Pancreas (tissue), 10 donors: ENCODE measurements around the gene NLGN2. TPM values are rescaled to one million over a fixed set of nuclear protein-coding genes. Genes with fewer than 3 reads are reported as not detected.

Experiments used
- ATAC-seq, 4 donors: fragments of 200-7000 bp; cut with Tn5 transposase; one replicate each; pipeline versions ENCODE4 v1.8.0 to v1.9.1; 2020; ENCODE audit warnings: mild to moderate bottlenecking in 4 of 4, moderate library complexity in 4 of 4
- DNase-seq, 6 donors: peaks; one replicate each; pipeline ENCODE4 v3.0.0-alpha.2; 2020
- FAIRE-seq: peaks from 2 replicates; lab custom pipeline; 2012; peaks lifted over from hg19 to GRCh38; lab: Jason Lieb, UNC
- H3K27ac ChIP-seq, 4 donors: fragments of 200-600 bp; sonication (generic); 1 replicate in 3 of 4; 2 replicates in 1 of 4; pipeline versions ENCODE4 v1.5.0 to v1.8.0; 2020
- H3K27me3 ChIP-seq, 4 donors: fragments of 200-600 bp; one replicate each; pipeline ENCODE4 v1.8.0; 2021
- H3K36me3 ChIP-seq, 3 donors: fragments of 200-600 bp; sonication (generic) in 1 of 3; one replicate each; pipeline versions ENCODE4 v1.5.0 to v1.8.0; 2020 to 2021
- H3K4me1 ChIP-seq, 3 donors: fragments of 200-600 bp; one replicate each; pipeline ENCODE4 v1.8.0; 2021
- H3K4me3 ChIP-seq, 4 donors: fragments of 200-600 bp; sonication (generic) in 2 of 4; one replicate each; pipeline versions ENCODE4 v1.5.0 to v1.8.0; 2020 to 2021
- H3K9me3 ChIP-seq, 4 donors: fragments of 200-600 bp; one replicate each; pipeline ENCODE4 v1.8.0; 2021
- CTCF ChIP-seq, 4 donors: fragments of 200-600 bp; sonication (generic) in 3 of 4; IDR thresholded peaks; one replicate each; pipeline versions ENCODE4 v1.5.0 to v1.8.0; 2021; ENCODE audit warnings: antibody characterized with exemption in 4 of 4
- WGBS, 2 donors: extraction: QIAGEN DNeasy Blood & Tissue Kit; methylation state at CpG; one replicate each; pipeline ENCODE4 v1.1.7; 2013; 5-methylcytosine and 5-hydroxymethylcytosine counted together
- intact Hi-C, 3 donors: fragments of 100-400 bp; cut with DNase I; formaldehyde crosslinking; loops; one replicate each; pipeline versions ENCODE4 v1.11.1 to v1.14.2; 2022
- polyA plus RNA-seq, 2 donors: library from polyadenylated mRNA; stranded (reverse); fragments of 200-250 nt; gene quantifications; one replicate each; pipeline ENCODE4 v1.2.3, GENCODE V29; 2013
- total RNA-seq, 6 donors: library from RNA; stranded (reverse); fragmentation: NEBNext Ultra II Directional in 4 of 6; extraction: Animal tissue kit (Norgen Biotek cat#: 25700) in 4 of 6; gene quantifications; one replicate each; pipeline versions ENCODE4 v1.2.1 to v1.2.4, GENCODE V29; 2021 to 2023
- donor health status: healthy with polysubstance abuse.
- donor health status: DM: no; HTN: no; CAD: no; lungs with moderate emphysema.
- donor health status: DM: no; HTN: no; CAD: no.
- donor health status: control.
- donor health status: control.
- donor health status: Bipolar disorder and iron deficiency.
- donor health status: DM: yes; HTN: yes; CAD: no.
- donor health status: DM: no; HTN: no; CAD: no.
- donor health status: DM: no; HTN: no; CAD: no.
- donor health status: DM: yes; HTN: yes; CAD: no.

The NLGN2 gene
- total and polyA plus RNA-seq, 8 donors, result 2.9 to 13.7 (median 5.4) TPM

- intact Hi-C loops, result no loop called here
- 90 to 96% methylated on average over 11 of the region's 11 CpGs for WGBS, 2 donors
- Histone ChIP-seq H3K4me1 (peaks cover 19 to 26% (median 23%) of the 10 kb centered on the region in 3 donors), H3K9me3 (no peaks in the 10 kb centered on the region), H3K27ac (no peak overlapping the region), H3K4me3 (no peak overlapping the region), H3K36me3 (peaks cover 0 to 13% (median 0%) of the 10 kb centered on the region in 3 donors), H3K27me3 (no peaks in the 10 kb centered on the region)
- no peak for ATAC-seq
- DNase-seq, result no peak
- no peak for TF ChIP-seq CTCF (IDR thresholded peaks at IDR 0.05)
- no peak for FAIRE-seq
Measured at GRCh38 chr17:7468290-7468689, 60.6 kb downstream of the NLGN2 start.

- Histone ChIP-seq H3K36me3 (peaks cover 0 to 7% (median 0%) of the 10 kb centered on the region in 3 donors), H3K9me3 (no peaks in the 10 kb centered on the region), H3K4me3 (no peak overlapping the region), H3K4me1 (peaks cover 19 to 26% (median 23%) of the 10 kb centered on the region in 3 donors), H3K27ac (no peak overlapping the region), H3K27me3 (no peaks in the 10 kb centered on the region)
- DNase-seq (no peak), FAIRE-seq (no peak), ATAC-seq (no peak)
- 76 to 77% methylated on average over 12 of the region's 12 CpGs for WGBS, 2 donors
- intact Hi-C loops, result no loop called here
- TF ChIP-seq CTCF (IDR thresholded peaks at IDR 0.05), result no peak
Measured at GRCh38 chr17:7468804-7469389, 61.3 kb downstream of the NLGN2 start.

Other genes starting within 250 kb of the NLGN2 start
Only the 30 nearest of the 39 such genes appear.
- gene DVL2, start 173.3 kb upstream of the NLGN2 start, total RNA-seq, result 10 to 100 TPM in 5 of 6 donors, 1 to 10 TPM in 1; 9.6 to 26.9 (median 13.7) TPM
- gene DVL2, start 173.3 kb upstream of the NLGN2 start, polyA plus RNA-seq, result 10 to 100 TPM; 17.6 to 26.4 TPM
- 10 to 100 TPM in 4 of 6 donors, 1 to 10 TPM in 2; 7.0 to 19.8 (median 11.4) TPM for gene PHF23, start 168.4 kb upstream of the NLGN2 start, total RNA-seq
- gene PHF23, start 168.4 kb upstream of the NLGN2 start, polyA plus RNA-seq, result 10 to 100 TPM; 11.4 to 23.3 TPM
- gene GABARAP, start 165.4 kb upstream of the NLGN2 start, total RNA-seq, result 100 to 1,000 TPM; 231 to 346 (median 294) TPM
- 100 to 1,000 TPM; 520 to 639 TPM for gene GABARAP, start 165.4 kb upstream of the NLGN2 start, polyA plus RNA-seq
- 10 to 100 TPM; 42.0 to 75.2 (median 53.8) TPM for gene CTDNEP1, start 156.1 kb upstream of the NLGN2 start, total RNA-seq
- 10 to 100 TPM; 47.4 to 67.9 TPM for gene CTDNEP1, start 156.1 kb upstream of the NLGN2 start, polyA plus RNA-seq
- 10 to 100 TPM; 11.7 to 27.1 (median 19.5) TPM for gene ELP5, start 155.6 kb upstream of the NLGN2 start, total RNA-seq
- 10 to 100 TPM; 14.1 to 41.1 TPM for gene ELP5, start 155.6 kb upstream of the NLGN2 start, polyA plus RNA-seq
- 10 to 100 TPM; 49.1 to 89.7 (median 62.7) TPM for gene CLDN7, start 145.4 kb upstream of the NLGN2 start, total RNA-seq
- 10 to 100 TPM; 55.7 to 69.1 TPM for gene CLDN7, start 145.4 kb upstream of the NLGN2 start, polyA plus RNA-seq
- under 1 TPM; 0.16 to 0.95 (median 0.37) TPM for gene SLC2A4, start 126.1 kb upstream of the NLGN2 start, total RNA-seq
- 1 to 10 TPM; 1.0 to 1.8 TPM for gene SLC2A4, start 126.1 kb upstream of the NLGN2 start, polyA plus RNA-seq
- gene YBX2, start 113.2 kb upstream of the NLGN2 start, total RNA-seq, result under 1 TPM; 0.12 to 0.59 (median 0.29) TPM
- 1 to 10 TPM; 1.2 TPM for gene YBX2, start 113.2 kb upstream of the NLGN2 start, polyA plus RNA-seq
- gene EIF5A, start 100.2 kb upstream of the NLGN2 start, total RNA-seq, result 100 to 1,000 TPM; 104 to 220 (median 187) TPM
- gene EIF5A, start 100.2 kb upstream of the NLGN2 start, polyA plus RNA-seq, result 100 to 1,000 TPM; 167 to 205 TPM
- 10 to 100 TPM; 22.1 to 33.5 (median 27.6) TPM for gene GPS2, start 92.5 kb upstream of the NLGN2 start, total RNA-seq
- 100 to 1,000 TPM in 1 of 2 donors, 10 to 100 TPM in 1; 68.9 to 101 TPM for gene GPS2, start 92.5 kb upstream of the NLGN2 start, polyA plus RNA-seq
- gene NEURL4, start 78.5 kb upstream of the NLGN2 start, total RNA-seq, result 10 to 100 TPM; 12.6 to 27.1 (median 15.4) TPM
- gene NEURL4, start 78.5 kb upstream of the NLGN2 start, polyA plus RNA-seq, result 10 to 100 TPM; 49.0 to 72.1 TPM
- 1 to 10 TPM; 1.6 to 5.6 (median 3.0) TPM for gene ACAP1, start 71.3 kb upstream of the NLGN2 start, total RNA-seq
- 1 to 10 TPM; 2.9 to 4.4 TPM for gene ACAP1, start 71.3 kb upstream of the NLGN2 start, polyA plus RNA-seq
- 1 to 10 TPM; 3.4 to 6.6 (median 4.3) TPM for gene KCTD11, start 55.7 kb upstream of the NLGN2 start, total RNA-seq
- 1 to 10 TPM; 7.2 TPM for gene KCTD11, start 55.7 kb upstream of the NLGN2 start, polyA plus RNA-seq
- gene TMEM95, start 52.7 kb upstream of the NLGN2 start, total RNA-seq, result not detected
- not detected for gene TMEM95, start 52.7 kb upstream of the NLGN2 start, polyA plus RNA-seq
- 1 to 10 TPM; 4.9 to 9.0 (median 5.7) TPM for gene TNK1, start 26.8 kb upstream of the NLGN2 start, total RNA-seq
- 10 to 100 TPM; 10.8 to 13.8 TPM for gene TNK1, start 26.8 kb upstream of the NLGN2 start, polyA plus RNA-seq
- gene PLSCR3, start 13.3 kb upstream of the NLGN2 start, total RNA-seq, result 10 to 100 TPM in 2 of 6 donors, 1 to 10 TPM in 4; 6.5 to 15.6 (median 9.0) TPM
- gene PLSCR3, start 13.3 kb upstream of the NLGN2 start, polyA plus RNA-seq, result 10 to 100 TPM; 14.0 to 20.1 TPM
- 10 to 100 TPM; 32.8 to 53.5 (median 43.1) TPM for gene TMEM256, start 3.7 kb upstream of the NLGN2 start, total RNA-seq
- 100 to 1,000 TPM in 1 of 2 donors, 10 to 100 TPM in 1; 88.3 to 119 TPM for gene TMEM256, start 3.7 kb upstream of the NLGN2 start, polyA plus RNA-seq
- not detected for gene SPEM1, start 12.5 kb downstream of the NLGN2 start, total RNA-seq
- not detected for gene SPEM1, start 12.5 kb downstream of the NLGN2 start, polyA plus RNA-seq
- not detected for gene SPEM2, start 17.8 kb downstream of the NLGN2 start, total RNA-seq
- not detected for gene SPEM2, start 17.8 kb downstream of the NLGN2 start, polyA plus RNA-seq
- gene SPEM3, start 21.0 kb downstream of the NLGN2 start, total RNA-seq, result not detected
- gene SPEM3, start 21.0 kb downstream of the NLGN2 start, polyA plus RNA-seq, result not detected
- gene TMEM102, start 27.6 kb downstream of the NLGN2 start, total RNA-seq, result 1 to 10 TPM; 2.4 to 7.8 (median 3.6) TPM
- 1 to 10 TPM; 2.2 to 2.9 TPM for gene TMEM102, start 27.6 kb downstream of the NLGN2 start, polyA plus RNA-seq
- gene FGF11, start 31.7 kb downstream of the NLGN2 start, total RNA-seq, result 1 to 10 TPM in 1 of 6 donors, under 1 TPM in 5; 0.09 to 1.1 (median 0.31) TPM
- under 1 TPM; 0.61 to 0.65 TPM for gene FGF11, start 31.7 kb downstream of the NLGN2 start, polyA plus RNA-seq
- gene CHRNB1, start 37.2 kb downstream of the NLGN2 start, total RNA-seq, result 10 to 100 TPM in 2 of 6 donors, 1 to 10 TPM in 4; 7.5 to 15.0 (median 8.7) TPM
- gene CHRNB1, start 37.2 kb downstream of the NLGN2 start, polyA plus RNA-seq, result 10 to 100 TPM in 1 of 2 donors, 1 to 10 TPM in 1; 9.7 to 11.1 TPM
- gene ZBTB4, start 71.8 kb downstream of the NLGN2 start, total RNA-seq, result 10 to 100 TPM; 20.3 to 30.2 (median 22.2) TPM
- gene ZBTB4, start 71.8 kb downstream of the NLGN2 start, polyA plus RNA-seq, result 10 to 100 TPM; 17.3 to 19.2 TPM
- not detected for gene SLC35G6, start 73.6 kb downstream of the NLGN2 start, total RNA-seq
- under 1 TPM in 1 of 2 donors, not detected in 1; 0.08 TPM for gene SLC35G6, start 73.6 kb downstream of the NLGN2 start, polyA plus RNA-seq
- 10 to 100 TPM; 45.7 to 62.6 (median 53.8) TPM for gene POLR2A, start 76.5 kb downstream of the NLGN2 start, total RNA-seq
- 10 to 100 TPM; 24.5 to 83.6 TPM for gene POLR2A, start 76.5 kb downstream of the NLGN2 start, polyA plus RNA-seq
- gene TNFSF12, start 141.2 kb downstream of the NLGN2 start, total RNA-seq, result 10 to 100 TPM; 11.0 to 21.2 (median 12.7) TPM
- 10 to 100 TPM; 24.2 to 27.7 TPM for gene TNFSF12, start 141.2 kb downstream of the NLGN2 start, polyA plus RNA-seq
- gene TNFSF13, start 150.9 kb downstream of the NLGN2 start, total RNA-seq, result 10 to 100 TPM; 10.5 to 31.2 (median 15.4) TPM
- 10 to 100 TPM; 16.9 to 17.8 TPM for gene TNFSF13, start 150.9 kb downstream of the NLGN2 start, polyA plus RNA-seq
- gene SENP3, start 154.1 kb downstream of the NLGN2 start, total RNA-seq, result 10 to 100 TPM; 14.7 to 24.1 (median 15.7) TPM
- 10 to 100 TPM; 25.5 to 33.1 TPM for gene SENP3, start 154.1 kb downstream of the NLGN2 start, polyA plus RNA-seq
- gene CD68, start 171.8 kb downstream of the NLGN2 start, total RNA-seq, result 10 to 100 TPM in 3 of 6 donors, 1 to 10 TPM in 3; 3.7 to 60.0 (median 11.1) TPM
- gene CD68, start 171.8 kb downstream of the NLGN2 start, polyA plus RNA-seq, result 1 to 10 TPM; 1.8 to 9.7 TPM